HG03558 (cell line): Measurements from ENCODE around the gene LETM1.

ENCODE experiments used
- ATAC-seq: cut with Tn5 transposase; IDR thresholded peaks from one replicate; pipeline ENCODE4 v1.9.1; 2021; ENCODE audit warnings: moderate number of reproducible peaks; ENCODE audit not compliant: unreplicated experiment; ENCODE audit errors: extremely low read depth

Gene LETM1

DNA sequence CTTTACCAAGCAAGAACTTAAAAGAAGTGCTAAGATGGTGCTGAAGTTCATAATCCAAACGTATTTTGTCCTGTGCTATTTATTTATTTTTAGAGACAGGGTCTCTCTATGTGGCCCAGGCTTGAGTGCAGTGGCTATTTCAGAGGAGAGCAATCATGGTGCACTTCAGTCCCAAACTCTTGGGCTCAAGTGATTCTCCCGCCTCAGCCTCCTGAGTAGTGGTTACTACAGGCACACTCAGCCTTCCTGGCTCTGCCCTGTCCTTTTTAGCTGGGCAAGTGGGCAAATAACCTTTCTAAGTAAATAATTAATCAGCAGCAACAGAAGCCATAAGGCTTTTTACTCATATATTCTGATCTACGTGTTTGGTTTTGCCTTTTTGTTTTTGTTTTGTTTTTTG is 17.8 kb upstream of the LETM1 start:
- ATAC-seq, result no peak

DNA sequence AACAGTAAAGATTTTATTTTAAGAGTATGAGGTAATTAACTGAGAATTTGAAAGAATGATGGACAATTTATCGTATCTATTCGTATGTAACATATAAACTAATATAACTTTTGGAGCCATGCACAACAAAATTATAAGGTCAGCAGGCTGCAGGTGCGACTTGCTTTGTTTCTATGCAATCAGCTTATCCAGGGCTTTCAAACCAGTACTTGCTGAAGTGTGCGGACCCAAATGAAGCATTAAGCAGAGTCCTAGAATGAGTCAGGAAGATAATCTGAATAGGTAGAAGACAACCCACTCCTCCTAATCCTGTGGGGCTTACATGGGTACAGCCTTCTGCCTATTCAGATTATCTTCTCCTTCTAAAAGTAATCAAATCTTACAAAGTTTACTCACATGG is 17.3 kb upstream of the LETM1 start:
- no peak for ATAC-seq

- no peak for ATAC-seq
Observed at GRCh38 chr4:1872870-1873269, 16.9 kb upstream of the LETM1 start.

GRCh38 chr4:1871471-1872021 is 15.6 kb upstream of the LETM1 start:
- peak; percentile 1 for ATAC-seq

DNA sequence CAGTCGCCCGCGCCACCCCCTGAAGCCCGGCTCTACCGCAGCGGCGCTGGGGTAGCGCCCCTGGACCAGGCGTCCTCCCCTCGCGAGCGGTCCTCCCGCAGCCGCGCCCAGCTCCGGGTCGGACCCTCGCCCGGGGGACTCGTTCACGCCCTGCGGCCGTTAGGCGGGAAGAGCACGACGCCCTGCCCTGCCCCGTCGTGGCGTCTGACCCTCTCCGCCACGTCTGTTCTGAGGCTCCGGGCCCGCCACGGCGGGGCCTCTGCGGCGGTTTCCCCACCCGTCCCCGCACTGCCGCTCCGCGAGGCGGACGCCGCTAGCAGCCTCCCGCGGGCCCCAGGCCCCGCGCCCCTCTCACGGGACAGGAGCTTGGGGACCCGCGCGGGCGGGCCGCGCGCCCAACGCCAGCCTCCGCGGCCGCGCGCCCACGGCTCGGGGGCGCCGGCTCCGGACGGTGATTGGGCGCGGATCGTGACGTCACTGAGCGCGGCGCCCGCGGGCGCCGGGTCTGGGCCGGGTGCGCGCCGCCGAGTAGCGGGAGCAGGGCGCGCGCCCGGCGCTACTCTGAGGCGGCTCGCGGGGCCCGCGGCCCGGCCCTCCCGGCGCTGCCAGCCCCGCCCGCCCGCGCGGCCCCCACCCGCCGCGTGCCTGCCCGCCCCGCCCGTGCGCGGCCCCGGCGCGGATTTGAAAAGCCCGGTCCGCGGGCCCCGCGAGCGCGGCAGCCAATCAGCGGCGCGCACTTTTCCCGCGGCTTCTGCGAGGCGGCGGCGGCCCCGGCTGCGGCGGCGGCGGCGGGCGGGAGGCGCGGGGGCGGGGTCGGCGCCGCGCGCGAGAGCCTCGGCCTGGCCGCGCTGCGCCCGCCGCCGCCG is 14.9 kb upstream of the LETM1 start, which contains the start of gene NSD2:
TSS of gene NSD2 (plus strand) at position 816 of the 866 bp plus-strand sequence. CDS start 29,262 bp downstream, outside the sequence.
- ATAC-seq, result peak; percentile 44

GRCh38 chr4:1870328-1870577 is 14.3 kb upstream of the LETM1 start:
- ATAC-seq, result peak; percentile 19

DNA sequence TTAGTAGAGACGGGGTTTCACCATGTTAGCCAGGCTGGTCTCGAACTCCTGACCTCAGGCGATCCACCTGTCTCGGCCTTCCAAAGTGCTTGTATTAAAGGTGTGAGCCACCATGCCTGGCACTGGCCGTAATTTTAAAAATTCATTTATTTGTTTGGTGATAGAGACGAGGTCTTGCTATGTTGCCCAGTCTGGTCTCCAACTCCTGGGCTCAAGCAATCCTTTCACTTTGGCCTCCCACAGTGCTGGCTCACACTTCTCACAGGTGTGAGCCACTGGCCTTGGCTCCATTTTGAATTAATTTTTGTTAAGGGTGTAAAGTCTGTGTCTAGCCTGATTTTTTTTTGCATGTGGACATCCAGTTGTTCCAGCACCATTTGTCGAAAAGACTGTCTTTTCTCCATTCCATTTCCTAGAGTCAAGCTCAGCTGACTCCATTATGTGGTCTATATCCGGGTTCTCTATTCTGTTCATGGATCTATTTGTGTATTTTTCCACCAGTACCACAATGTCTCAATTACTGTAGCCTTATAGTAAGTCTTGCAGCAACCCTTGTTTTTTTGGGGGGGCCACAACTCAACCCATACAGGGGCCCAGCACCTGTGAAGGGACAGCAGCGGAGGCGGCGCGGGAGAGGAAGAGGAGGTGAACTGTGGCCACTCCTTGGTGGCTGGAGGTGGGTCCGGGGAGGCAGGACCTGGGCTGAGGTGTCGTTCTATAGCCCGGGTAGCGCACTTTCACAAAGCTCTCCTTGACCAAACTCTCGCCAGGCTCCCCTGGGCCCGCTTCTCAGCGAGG is 13.8 kb upstream of the LETM1 start:
- no peak for ATAC-seq

- no peak for ATAC-seq
Observed at GRCh38 chr4:1868912-1869311, 13.0 kb upstream of the LETM1 start.

- no peak for ATAC-seq
Observed at GRCh38 chr4:1868293-1868692, 12.3 kb upstream of the LETM1 start.

- no peak for ATAC-seq
Observed at GRCh38 chr4:1866189-1866661, 10.3 kb upstream of the LETM1 start.

DNA sequence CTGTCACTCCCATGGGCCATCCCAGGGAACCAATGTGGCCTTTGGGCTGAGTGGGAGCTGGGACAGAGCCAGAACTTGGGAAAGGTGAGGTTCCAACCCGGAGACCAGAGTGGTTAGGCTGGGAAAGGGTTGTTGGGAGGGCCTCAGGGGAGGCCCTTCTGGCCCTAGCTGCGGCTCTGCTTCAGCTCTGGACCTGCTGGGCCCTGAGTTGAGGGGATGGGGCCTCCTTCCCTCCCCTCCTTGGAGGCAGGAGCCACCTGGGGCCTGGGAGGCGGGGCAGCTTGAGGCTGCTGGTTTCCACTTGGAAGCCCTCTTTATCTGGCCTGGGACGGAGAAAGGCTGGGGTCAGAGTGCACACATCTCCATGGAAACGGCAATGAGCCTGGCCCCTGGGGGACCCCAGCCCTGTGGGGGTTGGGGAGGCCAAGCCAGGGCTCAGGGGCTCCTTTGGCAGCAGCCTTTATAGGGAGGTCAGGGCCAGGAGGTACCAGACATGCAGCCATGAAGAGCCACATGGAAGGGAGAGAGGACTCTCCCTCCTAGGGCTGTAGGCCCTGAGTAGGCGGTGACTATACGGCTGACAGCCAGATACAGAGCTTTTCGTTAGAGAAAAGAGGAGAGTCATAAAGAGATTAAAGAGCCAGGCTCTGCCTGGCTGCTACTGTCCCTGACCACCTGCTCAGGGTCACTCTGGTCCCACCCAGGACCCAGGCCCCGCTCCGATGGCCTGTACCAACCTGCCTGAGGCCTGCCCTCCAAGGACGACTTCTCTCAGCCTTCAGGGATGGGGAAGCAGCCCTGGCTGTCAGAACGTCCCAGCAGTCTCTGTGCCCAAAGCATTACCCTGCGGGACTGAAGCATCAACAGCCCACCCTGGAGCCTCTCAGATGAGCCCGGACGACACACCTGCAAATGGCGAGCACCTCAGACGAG is 8.4 kb upstream of the LETM1 start:
- ATAC-seq, result no peak

DNA sequence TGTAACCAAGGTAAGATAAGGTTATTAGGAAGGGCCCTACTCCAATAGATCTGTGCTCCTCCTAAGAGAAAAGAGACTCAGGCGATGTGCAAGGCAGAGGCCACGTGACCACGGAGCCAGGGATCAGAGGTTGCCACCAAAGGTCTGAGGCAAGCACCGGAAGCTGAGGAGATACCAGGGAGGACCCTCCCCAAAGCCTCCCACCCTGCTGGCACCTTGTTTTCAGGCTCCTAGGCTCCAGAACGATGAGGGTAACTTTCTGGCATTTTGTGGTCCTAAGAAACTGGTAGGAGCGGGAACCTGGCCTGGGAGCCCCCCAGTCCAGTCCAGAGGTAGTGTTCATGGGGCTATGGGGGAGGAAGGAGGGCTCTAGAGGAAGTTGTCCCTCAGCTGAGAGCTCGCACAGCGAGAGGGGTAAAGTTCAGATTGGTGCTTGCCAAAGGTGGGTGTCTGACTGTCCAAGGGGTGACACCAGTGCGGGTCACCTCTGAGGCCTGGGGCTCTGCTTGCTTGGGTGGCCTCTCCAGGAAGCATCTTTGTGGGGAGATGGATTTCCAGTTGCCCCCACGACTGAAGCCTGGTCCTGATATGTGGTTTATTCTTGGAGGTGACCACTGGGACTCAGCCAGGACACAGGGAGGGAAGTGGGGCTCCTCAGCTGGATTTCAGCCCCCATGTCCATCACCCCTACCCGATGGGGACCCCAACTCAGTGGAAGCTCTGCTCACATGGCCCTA is 7.5 kb upstream of the LETM1 start:
- no peak for ATAC-seq

DNA sequence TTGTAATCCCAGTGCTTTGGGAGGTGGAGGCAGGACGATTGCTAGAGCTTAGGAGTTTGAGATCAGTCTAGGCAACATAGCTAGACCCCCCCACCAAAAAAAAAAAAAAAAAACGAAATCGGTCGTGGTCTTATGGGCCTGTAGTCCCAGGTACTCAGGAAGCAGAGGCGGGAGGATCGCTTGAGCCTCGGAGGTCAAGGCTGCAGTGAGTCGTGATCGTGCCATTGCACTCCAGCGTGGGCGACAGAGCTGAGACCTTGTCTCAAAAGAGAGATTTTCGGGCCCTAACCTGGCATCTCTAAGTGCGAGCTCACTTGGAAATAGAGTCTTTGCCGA is 7.0 kb upstream of the LETM1 start:
- ATAC-seq, result no peak

DNA sequence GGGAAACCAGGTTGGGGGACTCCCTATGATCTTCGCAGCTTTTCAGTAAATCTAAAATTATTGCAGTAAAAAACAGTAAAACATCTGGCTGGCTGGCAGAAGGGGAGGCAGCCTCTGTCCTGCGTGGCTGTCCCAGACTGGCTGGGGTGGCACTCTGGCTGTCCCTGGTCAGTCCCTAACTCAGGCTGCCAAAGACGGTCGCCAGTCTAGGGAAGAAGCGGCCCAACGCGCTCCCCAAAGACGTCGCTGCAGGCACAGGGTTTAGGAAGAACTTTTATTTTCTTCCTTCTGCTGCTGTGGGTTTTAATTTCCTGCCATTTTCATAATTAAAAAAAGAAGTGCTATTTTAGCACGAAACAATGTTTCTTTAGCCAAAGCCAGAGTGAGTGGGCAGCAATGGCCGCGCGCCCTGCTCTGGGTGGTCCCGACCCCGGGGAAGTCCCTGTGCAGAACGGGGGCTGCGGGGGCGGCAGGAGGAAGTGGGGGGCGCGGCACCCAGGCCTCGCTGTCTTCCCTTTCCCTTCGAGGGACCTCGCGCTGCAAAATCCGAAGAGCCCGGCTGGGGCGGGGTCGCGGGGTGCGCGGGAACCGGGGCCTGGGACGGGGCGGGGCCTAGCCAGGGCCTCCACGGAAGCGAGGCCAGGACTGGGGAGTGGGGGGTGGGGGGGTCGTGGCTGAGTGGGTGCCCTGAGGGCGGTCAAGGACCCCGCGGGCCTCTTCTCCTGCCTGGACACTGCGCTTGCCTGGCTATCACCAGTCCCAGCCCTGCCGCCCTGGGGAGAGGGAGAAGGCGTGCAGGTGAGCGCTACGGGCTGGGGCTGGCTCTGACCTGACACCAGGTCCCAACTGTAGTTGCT is 6.3 kb upstream of the LETM1 start:
- ATAC-seq, result no peak

- ATAC-seq, result no peak
Observed at GRCh38 chr4:1859389-1859753, 3.4 kb upstream of the LETM1 start.

- no peak for ATAC-seq
Observed at GRCh38 chr4:1857931-1858330, 2.0 kb upstream of the LETM1 start.

DNA sequence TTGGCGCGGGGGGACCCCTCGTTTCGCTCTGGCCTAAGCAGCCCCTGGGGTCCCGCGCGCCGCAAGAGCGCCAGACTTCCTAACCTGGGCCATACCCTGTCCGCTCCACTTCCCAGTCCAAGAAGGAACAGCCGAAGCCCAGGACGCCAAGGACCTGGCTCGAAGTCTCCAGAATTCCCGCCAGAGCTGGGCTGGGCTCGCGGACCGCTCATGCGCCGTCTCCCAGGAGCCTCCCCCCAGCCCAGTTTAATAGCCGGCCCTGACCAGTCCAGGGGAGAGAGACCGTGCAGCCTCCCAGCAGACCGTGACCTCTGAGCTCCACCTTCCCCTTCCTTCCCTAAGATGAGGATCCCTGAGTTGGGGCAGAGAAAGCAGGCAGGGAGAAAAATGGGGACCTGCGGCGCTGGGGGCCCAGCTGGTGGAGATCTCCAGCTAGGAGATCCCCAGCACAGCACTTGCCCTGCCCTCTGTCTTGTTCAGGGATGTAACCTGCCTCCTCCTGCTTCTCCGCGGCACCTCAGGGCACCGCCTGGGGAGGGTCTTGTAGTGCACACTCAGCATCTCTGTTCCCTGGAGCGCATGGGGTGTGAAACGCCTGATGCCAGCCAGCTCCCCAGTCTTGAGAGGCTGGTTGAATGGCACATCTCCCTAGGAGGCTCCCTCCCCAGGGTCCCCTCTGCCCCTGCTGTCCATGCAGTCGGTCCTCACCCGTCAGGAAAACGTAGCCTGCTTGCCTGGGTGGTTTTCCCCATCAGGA is 1.2 kb upstream of the LETM1 start:
- ATAC-seq, result no peak
